ENCODE measurements around the gene GCNT4.

GCNT4 gene

GRCh38 chr5:75062925-75063531, 10.7 kb upstream of the GCNT4 start:
- no peak overlapping the region for H3K4me2 ChIP-seq (ENCODE audit: insufficient read depth, low read length, poor library complexity, severe bottlenecking)
- no peak overlapping the region for H2AK5ac ChIP-seq (ENCODE audit: low read depth, low read length)
- DNase-seq (ENCODE audit: low spot score): no peak
- H2AFZ ChIP-seq (ENCODE audit: low read length): no peak overlapping the region
- no peaks in the 10 kb centered on the region for H3K9me3 ChIP-seq (replicated peaks in 1 of 2; ENCODE audit: control insufficient read depth in 2 of 2, insufficient read depth in 1 of 2, low read depth in 1 of 2, low read length in 2 of 2)
- no peak overlapping the region for H2BK120ac ChIP-seq (ENCODE audit: low read depth, low read length)
- no peak overlapping the region for H2BK15ac ChIP-seq (ENCODE audit: low read length)
- H4K8ac ChIP-seq (ENCODE audit: low read depth, low read length): no peak overlapping the region
- peaks cover 0 to 15% (median 0%) of the 10 kb centered on the region in 3 experiments for H3K27me3 ChIP-seq (ENCODE audit: control insufficient read depth in 3 of 3, insufficient read depth in 3 of 3, low read depth in 1 of 3, low read length in 3 of 3)
- H3K14ac ChIP-seq (ENCODE audit: low read length): no peak overlapping the region
- no peak overlapping the region for H2BK12ac ChIP-seq (ENCODE audit: low read length)
- no peaks in the 10 kb centered on the region for H3K79me1 ChIP-seq (ENCODE audit: low read depth, low read length)
- H3K36me3 ChIP-seq (replicated peaks in 1 of 2; ENCODE audit: control insufficient read depth in 2 of 2, insufficient read depth in 2 of 2, low read length in 2 of 2): no peaks in the 10 kb centered on the region
- H4K91ac ChIP-seq (ENCODE audit: low read depth, low read length, poor library complexity): no peak overlapping the region
- H3K23ac ChIP-seq (ENCODE audit: low read depth, low read length, poor library complexity): no peak overlapping the region
- no peak overlapping the region for H3K18ac ChIP-seq (ENCODE audit: low read length)
- no peak overlapping the region for H3K4me3 ChIP-seq (ENCODE audit: low read length in 2 of 2)
- no peaks in the 10 kb centered on the region for H3K4me1 ChIP-seq (ENCODE audit: control insufficient read depth in 2 of 2, insufficient read depth in 1 of 2, low read depth in 1 of 2, low read length in 2 of 2)
- H3K27ac ChIP-seq (replicated peaks; ENCODE audit: low read length): no peak overlapping the region
- no peak overlapping the region for H2BK5ac ChIP-seq (ENCODE audit: low read length)
- no peak overlapping the region for H3K4ac ChIP-seq (ENCODE audit: low read length)
- no CpG with 5 or more reads among the region's 2 CpGs for WGBS, 2 donors (ENCODE audit: extremely low coverage in 2 of 2, insufficient read length in 2 of 2, insufficient replicate concordance in 1 of 2)
- no peak overlapping the region for H3K9ac ChIP-seq (ENCODE audit: low read depth, low read length, poor library complexity)

- no peaks in the 10 kb centered on the region for H3K79me1 ChIP-seq (ENCODE audit: low read depth, low read length)
- no peak overlapping the region for H4K8ac ChIP-seq (ENCODE audit: low read depth, low read length)
- DNase-seq (ENCODE audit: low spot score): no peak
- H3K4me1 ChIP-seq (ENCODE audit: control insufficient read depth in 2 of 2, insufficient read depth in 1 of 2, low read depth in 1 of 2, low read length in 2 of 2): peaks cover 0 to 3% of the 10 kb centered on the region in 2 donors
- no peak overlapping the region for H3K18ac ChIP-seq (ENCODE audit: low read length)
- WGBS, 2 donors (ENCODE audit: extremely low coverage in 2 of 2, insufficient read length in 2 of 2, insufficient replicate concordance in 1 of 2): no CpG with 5 or more reads among the region's 4 CpGs
- H2AK5ac ChIP-seq (ENCODE audit: low read depth, low read length): no peak overlapping the region
- H3K9ac ChIP-seq (ENCODE audit: low read depth, low read length, poor library complexity): no peak overlapping the region
- H2BK12ac ChIP-seq (ENCODE audit: low read length): no peak overlapping the region
- no peak overlapping the region for H3K4me3 ChIP-seq (ENCODE audit: low read length in 2 of 2)
- no peaks in the 10 kb centered on the region for H3K9me3 ChIP-seq (replicated peaks in 1 of 2; ENCODE audit: control insufficient read depth in 2 of 2, insufficient read depth in 1 of 2, low read depth in 1 of 2, low read length in 2 of 2)
- H3K23ac ChIP-seq (ENCODE audit: low read depth, low read length, poor library complexity): no peak overlapping the region
- no peak overlapping the region for H4K91ac ChIP-seq (ENCODE audit: low read depth, low read length, poor library complexity)
- no peaks in the 10 kb centered on the region for H3K36me3 ChIP-seq (replicated peaks in 1 of 2; ENCODE audit: control insufficient read depth in 2 of 2, insufficient read depth in 2 of 2, low read length in 2 of 2)
- peaks cover 0 to 27% (median 0%) of the 10 kb centered on the region in 3 experiments for H3K27me3 ChIP-seq (ENCODE audit: control insufficient read depth in 3 of 3, insufficient read depth in 3 of 3, low read depth in 1 of 3, low read length in 3 of 3)
- no peak overlapping the region for H3K27ac ChIP-seq (replicated peaks; ENCODE audit: low read length)
- H2BK120ac ChIP-seq (ENCODE audit: low read depth, low read length): no peak overlapping the region
- no peak overlapping the region for H2AFZ ChIP-seq (ENCODE audit: low read length)
- no peak overlapping the region for H3K4ac ChIP-seq (ENCODE audit: low read length)
- H2BK5ac ChIP-seq (ENCODE audit: low read length): no peak overlapping the region
- no peak overlapping the region for H3K14ac ChIP-seq (ENCODE audit: low read length)
- no peak overlapping the region for H2BK15ac ChIP-seq (ENCODE audit: low read length)
- no peak overlapping the region for H3K4me2 ChIP-seq (ENCODE audit: insufficient read depth, low read length, poor library complexity, severe bottlenecking)
These were observed 7.7 kb upstream of the GCNT4 start for GRCh38 chr5:75059912-75060545.

- H3K18ac ChIP-seq (ENCODE audit: low read length): no peak overlapping the region
- DNase-seq (ENCODE audit: low spot score): no peak
- no peak overlapping the region for H3K9ac ChIP-seq (ENCODE audit: low read depth, low read length, poor library complexity)
- no CpG with 5 or more reads among the region's 3 CpGs for WGBS, 2 donors (ENCODE audit: extremely low coverage in 2 of 2, insufficient read length in 2 of 2, insufficient replicate concordance in 1 of 2)
- H3K27ac ChIP-seq (replicated peaks; ENCODE audit: low read length): no peak overlapping the region
- H4K8ac ChIP-seq (ENCODE audit: low read depth, low read length): no peak overlapping the region
- no peak overlapping the region for H2AFZ ChIP-seq (ENCODE audit: low read length)
- H3K4me2 ChIP-seq (ENCODE audit: insufficient read depth, low read length, poor library complexity, severe bottlenecking): no peak overlapping the region
- H2AK5ac ChIP-seq (ENCODE audit: low read depth, low read length): no peak overlapping the region
- H3K4ac ChIP-seq (ENCODE audit: low read length): no peak overlapping the region
- H2BK15ac ChIP-seq (ENCODE audit: low read length): no peak overlapping the region
- H2BK5ac ChIP-seq (ENCODE audit: low read length): no peak overlapping the region
- no peak overlapping the region for H2BK120ac ChIP-seq (ENCODE audit: low read depth, low read length)
- no peak overlapping the region for H3K23ac ChIP-seq (ENCODE audit: low read depth, low read length, poor library complexity)
- no peaks in the 10 kb centered on the region for H3K79me1 ChIP-seq (ENCODE audit: low read depth, low read length)
- no peak overlapping the region for H4K91ac ChIP-seq (ENCODE audit: low read depth, low read length, poor library complexity)
- H3K9me3 ChIP-seq (replicated peaks in 1 of 2; ENCODE audit: control insufficient read depth in 2 of 2, insufficient read depth in 1 of 2, low read depth in 1 of 2, low read length in 2 of 2): no peaks in the 10 kb centered on the region
- peaks cover 0 to 8% of the 10 kb centered on the region in 2 donors for H3K4me1 ChIP-seq (ENCODE audit: control insufficient read depth in 2 of 2, insufficient read depth in 1 of 2, low read depth in 1 of 2, low read length in 2 of 2)
- H2BK12ac ChIP-seq (ENCODE audit: low read length): no peak overlapping the region
- no peak overlapping the region for H3K4me3 ChIP-seq (ENCODE audit: low read length in 2 of 2)
- H3K14ac ChIP-seq (ENCODE audit: low read length): no peak overlapping the region
- H3K27me3 ChIP-seq (ENCODE audit: control insufficient read depth in 3 of 3, insufficient read depth in 3 of 3, low read depth in 1 of 3, low read length in 3 of 3): peaks cover 0 to 31% (median 9%) of the 10 kb centered on the region in 3 experiments
- H3K36me3 ChIP-seq (replicated peaks in 1 of 2; ENCODE audit: control insufficient read depth in 2 of 2, insufficient read depth in 2 of 2, low read length in 2 of 2): no peaks in the 10 kb centered on the region
These were observed 6.7 kb upstream of the GCNT4 start for GRCh38 chr5:75058986-75059535.

GRCh38 chr5:75057561-75057960, 5.2 kb upstream of the GCNT4 start:
- Histone ChIP-seq H2BK5ac (ENCODE audit: low read length) (no peak overlapping the region), H3K27ac (replicated peaks; ENCODE audit: low read length) (no peak overlapping the region), H3K4ac (ENCODE audit: low read length) (no peak overlapping the region), H3K79me1 (ENCODE audit: low read depth, low read length) (no peaks in the 10 kb centered on the region), H4K8ac (ENCODE audit: low read depth, low read length) (no peak overlapping the region), H2BK12ac (ENCODE audit: low read length) (no peak overlapping the region), H2BK120ac (ENCODE audit: low read depth, low read length) (no peak overlapping the region), H3K14ac (ENCODE audit: low read length) (no peak overlapping the region), H3K23ac (ENCODE audit: low read depth, low read length, poor library complexity) (no peak overlapping the region), H4K91ac (ENCODE audit: low read depth, low read length, poor library complexity) (no peak overlapping the region), H3K4me3 (ENCODE audit: low read length in 2 of 2) (no peak overlapping the region), H3K4me2 (ENCODE audit: insufficient read depth, low read length, poor library complexity, severe bottlenecking) (no peak overlapping the region), H2AFZ (ENCODE audit: low read length) (no peak overlapping the region), H3K36me3 (replicated peaks in 1 of 2; ENCODE audit: control insufficient read depth in 2 of 2, insufficient read depth in 2 of 2, low read length in 2 of 2) (no peaks in the 10 kb centered on the region), H3K9ac (ENCODE audit: low read depth, low read length, poor library complexity) (no peak overlapping the region), H3K27me3 (ENCODE audit: control insufficient read depth in 3 of 3, insufficient read depth in 3 of 3, low read depth in 1 of 3, low read length in 3 of 3) (peaks cover 0 to 31% (median 9%) of the 10 kb centered on the region in 3 experiments), H3K4me1 (ENCODE audit: control insufficient read depth in 2 of 2, insufficient read depth in 1 of 2, low read depth in 1 of 2, low read length in 2 of 2) (peaks cover 0 to 8% of the 10 kb centered on the region in 2 donors), H3K9me3 (replicated peaks in 1 of 2; ENCODE audit: control insufficient read depth in 2 of 2, insufficient read depth in 1 of 2, low read depth in 1 of 2, low read length in 2 of 2) (no peaks in the 10 kb centered on the region), H2AK5ac (ENCODE audit: low read depth, low read length) (no peak overlapping the region), H2BK15ac (ENCODE audit: low read length) (no peak overlapping the region), H3K18ac (ENCODE audit: low read length) (no peak overlapping the region)
- DNase-seq (ENCODE audit: low spot score): no peak
- no CpG with 5 or more reads among the region's 2 CpGs for WGBS, 2 donors (ENCODE audit: extremely low coverage in 2 of 2, insufficient read length in 2 of 2, insufficient replicate concordance in 1 of 2)
